Measurements from ENCODE around the gene NSUN5. TPM values are rescaled to one million over a fixed set of nuclear protein-coding genes. Genes with fewer than 3 reads are reported as not detected.

NSUN5 gene
- total and polyA plus RNA-seq, 2 donors (not counting 3 experiments of a cell fraction or from before 2014, with no cell fraction given) = 4.1 to 6.8 TPM

DNA sequence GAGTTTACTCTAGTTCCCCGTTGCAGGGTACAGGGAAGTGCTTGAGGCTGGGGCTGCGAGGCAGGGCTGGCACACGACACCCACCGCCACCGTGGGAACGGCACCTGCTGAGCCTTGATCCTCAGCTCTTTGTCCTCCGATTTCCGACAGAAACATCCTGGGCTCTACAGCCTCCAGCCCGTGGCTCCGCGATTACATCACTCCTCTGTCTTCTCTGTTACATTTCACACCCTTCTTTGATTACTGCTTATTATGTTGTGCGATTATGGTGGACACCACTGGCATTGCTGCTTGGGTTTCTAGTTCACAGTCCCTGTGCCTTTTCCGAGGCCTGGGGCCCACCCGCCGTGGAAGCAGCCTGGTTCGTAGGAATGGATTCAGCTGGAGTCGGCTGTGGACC is 46.2 kb upstream of the NSUN5 start:
- ChIA-PET CTCF (no interaction called here), POLR2A (no interaction called here)
- Histone ChIP-seq H3K36me3 (ENCODE audit: control insufficient read depth in 2 of 2, extremely low read depth in 1 of 2, insufficient read depth in 2 of 2, low read length in 2 of 2) (no peaks in the 10 kb centered on the region), H2AFZ (ENCODE audit: low read depth, low read length) (no peak overlapping the region), H3K9me1 (replicated peaks; ENCODE audit: control insufficient read depth, extremely low read depth, insufficient read depth, low read length) (no peaks in the 10 kb centered on the region), H3K79me2 (ENCODE audit: control insufficient read depth, insufficient read depth, low read length) (no peaks in the 10 kb centered on the region), H3K27me3 (ENCODE audit: control insufficient read depth in 2 of 2, insufficient read depth in 2 of 2, low read length in 2 of 2) (no peaks in the 10 kb centered on the region), H3K27ac (ENCODE audit: insufficient read depth, low read depth, low read length) (no peak overlapping the region), H3K9me3 (replicated peaks; ENCODE audit: control insufficient read depth, insufficient read depth, low read length) (no peaks in the 10 kb centered on the region), H3K4me3 (replicated peaks in 1 of 3; ENCODE audit: insufficient read depth in 1 of 3, low read depth in 1 of 3, low read length in 3 of 3) (no peak overlapping the region), H3K9ac (replicated peaks; ENCODE audit: extremely low read depth, insufficient read depth, low read length) (no peak overlapping the region), H3K4me2 (ENCODE audit: insufficient read depth, low read length) (no peak overlapping the region), H4K20me1 (replicated peaks; ENCODE audit: control insufficient read depth, extremely low read depth, insufficient read depth, low read length) (no peaks in the 10 kb centered on the region), H3K4me1 (ENCODE audit: control insufficient read depth, extremely low read depth, insufficient read depth, low read length) (peaks cover 21% of the 10 kb centered on the region)
- no peak for FAIRE-seq
- dilution Hi-C loops (cut with MboI; ENCODE audit: extremely low pct_ligation_motif_present, low sequenced_read_pairs) (no loop called here), intact Hi-C loops (cut with micrococcal nuclease) (no loop called here)
- no TSS peak for BruUV-seq (replicated peaks)
- TF ChIP-seq MYC (IDR thresholded peaks at IDR 0.05; ENCODE audit: low read depth, low read length) (no peak), POLR2A (IDR thresholded peaks at IDR 0.05; ENCODE audit: low read depth, low read length) (no peak), FOS (IDR thresholded peaks at IDR 0.05; ENCODE audit: borderline replicate concordance, insufficient read depth, low read length) (no peak), JUN (IDR thresholded peaks at IDR 0.05; ENCODE audit: borderline replicate concordance, insufficient read depth, insufficient read length, low read depth) (no peak), EZH2 (IDR thresholded peaks at IDR 0.05; ENCODE audit: borderline replicate concordance, low read depth, low read length, severe bottlenecking) (no peak), POLR2AphosphoS5 (IDR thresholded peaks at IDR 0.05; ENCODE audit: insufficient read depth, low read depth, low read length) (no peak), GATA2 (IDR thresholded peaks at IDR 0.05; ENCODE audit: insufficient read depth, insufficient read length, low read depth, low read length) (no peak)
- TF ChIP-seq, protein P1, sequence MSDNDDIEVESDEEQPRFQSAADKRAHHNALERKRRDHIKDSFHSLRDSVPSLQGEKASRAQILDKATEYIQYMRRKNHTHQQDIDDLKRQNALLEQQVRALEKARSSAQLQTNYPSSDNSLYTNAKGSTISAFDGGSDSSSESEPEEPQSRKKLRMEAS (IDR thresholded peaks at IDR 0.05; ENCODE audit: insufficient read depth, insufficient read length) = no peak
- TF ChIP-seq, protein P2, sequence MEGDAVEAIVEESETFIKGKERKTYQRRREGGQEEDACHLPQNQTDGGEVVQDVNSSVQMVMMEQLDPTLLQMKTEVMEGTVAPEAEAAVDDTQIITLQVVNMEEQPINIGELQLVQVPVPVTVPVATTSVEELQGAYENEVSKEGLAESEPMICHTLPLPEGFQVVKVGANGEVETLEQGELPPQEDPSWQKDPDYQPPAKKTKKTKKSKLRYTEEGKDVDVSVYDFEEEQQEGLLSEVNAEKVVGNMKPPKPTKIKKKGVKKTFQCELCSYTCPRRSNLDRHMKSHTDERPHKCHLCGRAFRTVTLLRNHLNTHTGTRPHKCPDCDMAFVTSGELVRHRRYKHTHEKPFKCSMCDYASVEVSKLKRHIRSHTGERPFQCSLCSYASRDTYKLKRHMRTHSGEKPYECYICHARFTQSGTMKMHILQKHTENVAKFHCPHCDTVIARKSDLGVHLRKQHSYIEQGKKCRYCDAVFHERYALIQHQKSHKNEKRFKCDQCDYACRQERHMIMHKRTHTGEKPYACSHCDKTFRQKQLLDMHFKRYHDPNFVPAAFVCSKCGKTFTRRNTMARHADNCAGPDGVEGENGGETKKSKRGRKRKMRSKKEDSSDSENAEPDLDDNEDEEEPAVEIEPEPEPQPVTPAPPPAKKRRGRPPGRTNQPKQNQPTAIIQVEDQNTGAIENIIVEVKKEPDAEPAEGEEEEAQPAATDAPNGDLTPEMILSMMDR (IDR thresholded peaks at IDR 0.05; ENCODE audit: extremely low read depth in 1 of 2, insufficient read depth in 1 of 2, low read depth in 1 of 2, low read length in 2 of 2) = no peak
- DNase-seq (ENCODE audit: low read depth, low spot score) = no peak
